Neural progenitor cell (in vitro differentiated cells): Measurements from ENCODE around the gene RPS18. TPM values are rescaled to one million over a fixed set of nuclear protein-coding genes. Genes with fewer than 3 reads are reported as not detected.

ENCODE experiments used
- DNase-seq: peaks from one replicate; pipeline ENCODE4 v3.0.0-alpha.2; 2016; ENCODE audit warnings: low spot score
- H2AFZ ChIP-seq: fragments of 200-600 bp; sonication (generic); replicated peaks from 2 replicates; pipeline ENCODE4 v1.6.1; 2016; ENCODE audit warnings: antibody characterized with exemption
- H3F3A ChIP-seq: fragments of 200-600 bp; sonication (generic); 2 replicates; pipeline ENCODE4 v1.6.1; 2016; ENCODE audit warnings: antibody characterized with exemption, low read depth
- H3K27ac ChIP-seq: fragments of 200-600 bp; sonication (generic); 2 replicates; pipeline ENCODE4 v1.5.1; 2016; ENCODE audit warnings: mild to moderate bottlenecking
- H3K27me3 ChIP-seq: fragments of 200-600 bp; sonication (generic); 2 replicates; pipeline ENCODE4 v1.6.1; 2016; ENCODE audit warnings: mild to moderate bottlenecking, moderate library complexity
- H3K36me3 ChIP-seq: fragments of 200-600 bp; sonication (generic); 2 replicates; pipeline ENCODE4 v1.5.1; 2016
- H3K4me1 ChIP-seq: fragments of 200-600 bp; sonication (generic); 2 replicates; pipeline ENCODE4 v1.6.1; 2016; ENCODE audit warnings: mixed run types
- H3K4me2 ChIP-seq: fragments of 200-600 bp; sonication (generic); 2 replicates; pipeline ENCODE4 v1.6.1; 2016
- H3K4me3 ChIP-seq: fragments of 200-600 bp; sonication (generic); 2 replicates; pipeline ENCODE4 v1.5.1; 2016
- H3K79me2 ChIP-seq: fragments of 200-600 bp; sonication (generic); 2 replicates; pipeline ENCODE4 v1.6.1; 2016; ENCODE audit warnings: low read depth
- H3K9ac ChIP-seq: fragments of 200-600 bp; sonication (generic); 2 replicates; pipeline ENCODE4 v1.6.1; 2016
- H3K9me3 ChIP-seq: fragments of 200-600 bp; sonication (generic); 2 replicates; pipeline ENCODE4 v1.5.1; 2016; ENCODE audit warnings: low read depth
- H4K20me1 ChIP-seq: fragments of 200-600 bp; sonication (generic); 2 replicates; pipeline ENCODE4 v1.6.1; 2016; ENCODE audit warnings: low read depth
- H3K27ac Mint-ChIP-seq: 3 replicates; pipeline ENCODE4 v1.8.0; 2021; ENCODE audit warnings: mixed read lengths
- H3K27me3 Mint-ChIP-seq: 2 replicates; pipeline ENCODE4 v1.8.0; 2022; ENCODE audit warnings: low read depth, mild to moderate bottlenecking, inconsistent platforms, moderate library complexity, mixed read lengths; ENCODE audit not compliant: insufficient read depth
- H3K36me3 Mint-ChIP-seq: 3 replicates; pipeline ENCODE4 v1.8.0; 2021; ENCODE audit warnings: mixed read lengths
- H3K4me1 Mint-ChIP-seq: 3 replicates; pipeline ENCODE4 v1.8.0; 2021; ENCODE audit warnings: mixed read lengths
- H3K4me3 Mint-ChIP-seq: 3 replicates; pipeline ENCODE4 v1.8.0; 2021; ENCODE audit warnings: mild to moderate bottlenecking, moderate library complexity, mixed read lengths
- H3K9me3 Mint-ChIP-seq: 3 replicates; pipeline ENCODE4 v1.8.0; 2020; ENCODE audit warnings: mixed read lengths
- EZH2 ChIP-seq: fragments of 200-600 bp; sonication (generic); IDR thresholded peaks from 2 replicates; pipeline ENCODE4 v1.6.1; 2017; ENCODE audit warnings: antibody characterized with exemption, mild to moderate bottlenecking, moderate library complexity
- EZH2phosphoT487 ChIP-seq: fragments of 200-600 bp; sonication (generic); IDR thresholded peaks from 2 replicates; pipeline ENCODE4 v1.6.1; 2017; ENCODE audit warnings: antibody characterized with exemption
- total RNA-seq: library from RNA; depleted of rRNA; stranded (reverse); fragments of >200 nt; gene quantifications from 2 replicates; pipeline ENCODE4 v1.2.3, GENCODE V29; 2015; ENCODE audit warnings: low replicate concordance
- TF ChIP-seq, protein P1 (sequence below): fragments of 200-600 bp; sonication (generic); IDR thresholded peaks from 2 replicates; pipeline ENCODE4 v1.5.1; 2017; ENCODE audit warnings: antibody characterized with exemption, mild to moderate bottlenecking

Gene RPS18
- total RNA-seq, 1 donor from 2014 or later = 4,663 TPM

DNA sequence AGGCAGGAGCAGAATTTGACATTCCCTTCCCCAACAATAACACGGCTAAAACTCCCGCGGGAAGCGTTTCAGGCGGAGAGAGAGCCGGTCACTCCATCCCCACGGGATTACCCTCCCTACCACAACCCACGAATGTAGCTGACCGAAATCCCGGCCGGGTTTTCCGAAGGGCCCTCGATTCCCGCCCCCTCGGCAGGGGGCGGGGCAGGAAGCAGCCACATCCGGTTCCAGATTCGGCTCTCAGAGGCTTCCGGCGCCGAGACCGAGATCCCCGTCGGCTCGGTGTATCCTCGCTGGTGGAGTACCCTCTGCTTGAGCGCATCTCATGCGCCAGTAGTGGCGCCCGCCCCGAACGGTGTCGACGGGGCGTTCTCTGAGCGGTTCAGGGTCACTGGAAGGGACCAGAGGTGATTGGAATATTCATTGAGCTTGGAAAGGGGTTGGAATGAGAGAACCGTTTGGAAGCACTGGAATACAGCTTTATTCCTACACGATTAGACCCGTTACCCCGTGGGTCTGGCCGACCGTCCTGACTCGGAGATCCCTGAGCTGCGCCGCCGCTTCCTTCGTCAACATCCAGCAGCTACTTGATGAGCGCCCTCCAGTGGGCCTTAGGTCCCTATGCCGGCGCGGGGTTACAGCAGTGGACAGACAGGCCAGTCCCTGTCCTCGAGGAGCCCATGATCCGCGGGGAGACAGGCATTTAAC is 27.5 kb downstream of the RPS18 start:
- H3K36me3 ChIP-seq = no peaks in the 10 kb centered on the region
- peak overlapping the region; percentile 86 for H3K4me2 ChIP-seq
- H3K9me3 Mint-ChIP-seq = no peaks in the 10 kb centered on the region
- H3K9me3 ChIP-seq = no peaks in the 10 kb centered on the region
- peak; percentile 96 for DNase-seq
- H3K4me1 Mint-ChIP-seq = peaks cover 29% of the 10 kb centered on the region
- H3F3A ChIP-seq = peaks cover 33% of the 10 kb centered on the region
- peaks cover 5% of the 10 kb centered on the region for H3K27me3 Mint-ChIP-seq
- TF ChIP-seq EZH2 = no peak
- TF ChIP-seq, protein P1, sequence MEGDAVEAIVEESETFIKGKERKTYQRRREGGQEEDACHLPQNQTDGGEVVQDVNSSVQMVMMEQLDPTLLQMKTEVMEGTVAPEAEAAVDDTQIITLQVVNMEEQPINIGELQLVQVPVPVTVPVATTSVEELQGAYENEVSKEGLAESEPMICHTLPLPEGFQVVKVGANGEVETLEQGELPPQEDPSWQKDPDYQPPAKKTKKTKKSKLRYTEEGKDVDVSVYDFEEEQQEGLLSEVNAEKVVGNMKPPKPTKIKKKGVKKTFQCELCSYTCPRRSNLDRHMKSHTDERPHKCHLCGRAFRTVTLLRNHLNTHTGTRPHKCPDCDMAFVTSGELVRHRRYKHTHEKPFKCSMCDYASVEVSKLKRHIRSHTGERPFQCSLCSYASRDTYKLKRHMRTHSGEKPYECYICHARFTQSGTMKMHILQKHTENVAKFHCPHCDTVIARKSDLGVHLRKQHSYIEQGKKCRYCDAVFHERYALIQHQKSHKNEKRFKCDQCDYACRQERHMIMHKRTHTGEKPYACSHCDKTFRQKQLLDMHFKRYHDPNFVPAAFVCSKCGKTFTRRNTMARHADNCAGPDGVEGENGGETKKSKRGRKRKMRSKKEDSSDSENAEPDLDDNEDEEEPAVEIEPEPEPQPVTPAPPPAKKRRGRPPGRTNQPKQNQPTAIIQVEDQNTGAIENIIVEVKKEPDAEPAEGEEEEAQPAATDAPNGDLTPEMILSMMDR = peak; percentile 84
- peak overlapping the region; percentile 90 for H3K4me3 ChIP-seq
- peak overlapping the region; percentile 68 for H3K9ac ChIP-seq
- H4K20me1 ChIP-seq = peaks cover 29% of the 10 kb centered on the region
- peak overlapping the region; percentile 99 for H3K4me3 Mint-ChIP-seq
- peak overlapping the region; percentile 98 for H3K27ac Mint-ChIP-seq
- peak overlapping the region; percentile 84 for H2AFZ ChIP-seq
- no peaks in the 10 kb centered on the region for H3K27me3 ChIP-seq
- peaks cover 39% of the 10 kb centered on the region for H3K79me2 ChIP-seq
- peaks cover 5% of the 10 kb centered on the region for H3K4me1 ChIP-seq
- peaks cover 9% of the 10 kb centered on the region for H3K36me3 Mint-ChIP-seq
- H3K27ac ChIP-seq = peak overlapping the region; percentile 95

DNA sequence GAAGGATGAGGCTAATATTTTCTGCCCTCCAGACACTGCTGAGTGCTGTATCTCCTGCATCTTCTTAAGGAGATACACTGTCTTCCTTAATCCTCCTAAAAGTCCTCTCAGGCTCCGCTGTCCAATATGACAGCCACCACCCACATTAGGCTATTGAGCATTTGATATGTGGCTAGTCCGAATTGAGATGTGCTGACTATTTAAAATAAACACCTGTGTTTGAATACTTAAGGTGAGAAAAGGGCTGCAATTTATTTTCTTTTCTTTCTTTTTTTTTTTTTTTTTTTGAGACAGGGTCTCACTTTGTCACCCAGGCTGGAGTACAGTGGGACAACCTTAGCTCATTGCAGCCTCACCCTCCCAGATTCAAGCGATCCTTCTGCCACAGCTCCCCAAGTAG is 30.0 kb downstream of the RPS18 start:
- Histone ChIP-seq H3K9ac (no peak overlapping the region), H3K79me2 (peaks cover 39% of the 10 kb centered on the region), H3K4me1 (peaks cover 5% of the 10 kb centered on the region), H3K9me3 (no peaks in the 10 kb centered on the region), H3K4me3 (no peak overlapping the region), H4K20me1 (peaks cover 30% of the 10 kb centered on the region), H3K4me2 (no peak overlapping the region), H3K27me3 (no peaks in the 10 kb centered on the region), H3K27ac (no peak overlapping the region), H3F3A (peaks cover 33% of the 10 kb centered on the region), H3K36me3 (no peaks in the 10 kb centered on the region), H2AFZ (no peak overlapping the region)
- H3K4me1 Mint-ChIP-seq = peaks cover 25% of the 10 kb centered on the region
- TF ChIP-seq EZH2 = no peak
- TF ChIP-seq EZH2phosphoT487 = no peak
- TF ChIP-seq, protein P1 = no peak
- peaks cover 9% of the 10 kb centered on the region for H3K36me3 Mint-ChIP-seq
- no peak overlapping the region for H3K27ac Mint-ChIP-seq
- H3K9me3 Mint-ChIP-seq = no peaks in the 10 kb centered on the region
- DNase-seq = no peak
- H3K4me3 Mint-ChIP-seq = peak overlapping the region; percentile 50
- H3K27me3 Mint-ChIP-seq = peaks cover 5% of the 10 kb centered on the region

DNA sequence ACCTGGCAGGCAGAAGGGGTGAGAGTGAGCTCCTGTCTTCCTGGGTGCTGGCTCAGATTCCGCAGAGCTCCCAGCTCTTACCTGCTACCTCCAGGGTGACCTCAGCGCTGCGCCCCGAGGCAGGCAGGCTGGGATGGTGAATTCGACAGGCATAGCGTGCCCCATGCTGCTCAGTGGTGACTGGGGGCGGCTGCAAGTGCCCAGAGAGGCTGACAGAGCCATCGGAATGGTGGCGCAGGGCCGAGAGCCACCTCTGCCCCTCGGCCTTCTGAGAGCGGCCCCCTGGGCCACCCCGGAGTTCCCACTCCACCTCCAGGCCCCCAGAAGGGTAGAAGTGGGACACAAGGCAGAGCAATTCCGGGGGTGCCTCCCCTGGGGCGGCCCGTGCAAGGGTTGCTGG is 32.3 kb downstream of the RPS18 start:
- peaks cover 30% of the 10 kb centered on the region for H4K20me1 ChIP-seq
- H3K4me3 ChIP-seq = no peak overlapping the region
- no peaks in the 10 kb centered on the region for H3K27me3 ChIP-seq
- no peaks in the 10 kb centered on the region for H3K36me3 ChIP-seq
- H3K9me3 ChIP-seq = no peaks in the 10 kb centered on the region
- no peak overlapping the region for H3K4me2 ChIP-seq
- no peak overlapping the region for H3K27ac ChIP-seq
- H3K4me1 ChIP-seq = no peaks in the 10 kb centered on the region
- peaks cover 16% of the 10 kb centered on the region for H3K4me1 Mint-ChIP-seq
- H3K4me3 Mint-ChIP-seq = no peak overlapping the region
- H2AFZ ChIP-seq = no peak overlapping the region
- no peak for DNase-seq
- TF ChIP-seq EZH2 (no peak), EZH2phosphoT487 (no peak)
- TF ChIP-seq, protein P1 = no peak
- H3F3A ChIP-seq = peaks cover 14% of the 10 kb centered on the region
- H3K27ac Mint-ChIP-seq = no peak overlapping the region
- peaks cover 35% of the 10 kb centered on the region for H3K79me2 ChIP-seq
- H3K9me3 Mint-ChIP-seq = no peaks in the 10 kb centered on the region
- peaks cover 5% of the 10 kb centered on the region for H3K27me3 Mint-ChIP-seq
- no peak overlapping the region for H3K9ac ChIP-seq
- H3K36me3 Mint-ChIP-seq = peaks cover 13% of the 10 kb centered on the region
